HG03558 (cell line): ENCODE data around the gene PTOV1.
A peak's percentile ranks its signal among the peaks of the same experiment; 100 is the strongest.
"Not testable (repeated sequence)": the region's sequence is repeated elsewhere in the genome, so short reads cannot be mapped to it uniquely, and the experiment has no call there.

ENCODE experiments used
- ATAC-seq: cut with Tn5 transposase; IDR thresholded peaks from one replicate; pipeline ENCODE4 v1.9.1; 2021; ENCODE audit warnings: moderate number of reproducible peaks; ENCODE audit not compliant: unreplicated experiment; ENCODE audit errors: extremely low read depth

Gene PTOV1

GRCh38 chr19:49817964-49818648, 32.9 kb upstream of the PTOV1 start, which contains the start of gene MED25:
TSS of gene MED25 (plus strand) at chr19:49818289. CDS start at chr19:49818342, 53 bp downstream.
- ATAC-seq, result peak; percentile 39

GRCh38 chr19:49818649-49819370, 32.1 kb upstream of the PTOV1 start:
- ATAC-seq, result no peak

DNA sequence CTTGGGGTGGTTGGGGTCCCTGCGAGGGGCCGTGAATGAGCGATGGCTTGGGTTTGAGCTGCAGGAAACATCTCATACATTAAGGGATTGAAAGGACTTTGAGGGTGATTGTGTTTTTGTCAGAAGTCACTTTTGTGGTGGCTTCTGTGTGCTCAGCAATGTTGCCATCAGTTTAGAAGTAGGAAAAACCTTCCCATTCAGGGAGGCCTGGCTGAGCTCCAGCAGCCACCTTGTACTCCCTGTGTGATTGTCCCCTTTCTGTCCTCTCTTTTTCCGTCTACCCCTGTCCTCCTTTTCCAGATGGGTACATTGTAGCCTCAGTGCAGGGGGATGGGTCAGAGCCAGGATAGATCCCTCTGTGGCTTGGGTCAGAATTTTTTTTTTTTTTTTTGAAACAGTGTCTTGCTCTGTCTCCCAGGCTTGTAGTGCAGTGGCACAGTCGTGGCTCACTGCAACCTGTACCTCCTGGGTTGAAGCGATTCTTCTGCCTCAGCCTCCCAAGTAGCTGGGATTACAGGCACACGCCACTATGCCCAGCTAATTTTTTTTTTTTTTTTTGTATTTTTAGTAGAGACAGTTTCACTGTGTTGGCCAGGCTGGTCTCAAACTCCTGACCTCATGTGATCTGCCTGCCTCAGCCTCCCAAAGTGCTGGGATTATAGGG, 31.4 kb upstream of the PTOV1 start:
- ATAC-seq, result not testable (repeated sequence)

DNA sequence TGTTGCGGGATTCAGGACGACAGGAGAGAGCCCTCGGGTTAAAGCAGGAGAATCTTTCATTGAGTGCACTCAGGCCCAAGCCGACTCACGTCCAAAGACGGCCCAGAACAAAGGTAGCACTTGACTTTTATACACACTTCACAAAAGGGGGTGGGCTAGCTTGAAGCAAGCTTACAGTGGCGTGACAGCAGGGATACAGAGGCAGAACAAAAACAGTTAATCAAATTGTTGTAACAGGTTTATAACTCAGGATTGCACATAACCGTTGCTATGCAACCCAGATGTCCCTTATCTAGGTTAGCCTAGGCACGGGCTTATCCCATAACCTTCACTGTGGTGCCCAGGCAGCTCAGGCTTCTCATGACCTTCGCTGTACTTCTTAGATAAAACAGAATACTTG, 30.8 kb upstream of the PTOV1 start:
- no peak for ATAC-seq

- ATAC-seq, result no peak
These were observed 27.5 kb upstream of the PTOV1 start for GRCh38 chr19:49823472-49823871.

DNA sequence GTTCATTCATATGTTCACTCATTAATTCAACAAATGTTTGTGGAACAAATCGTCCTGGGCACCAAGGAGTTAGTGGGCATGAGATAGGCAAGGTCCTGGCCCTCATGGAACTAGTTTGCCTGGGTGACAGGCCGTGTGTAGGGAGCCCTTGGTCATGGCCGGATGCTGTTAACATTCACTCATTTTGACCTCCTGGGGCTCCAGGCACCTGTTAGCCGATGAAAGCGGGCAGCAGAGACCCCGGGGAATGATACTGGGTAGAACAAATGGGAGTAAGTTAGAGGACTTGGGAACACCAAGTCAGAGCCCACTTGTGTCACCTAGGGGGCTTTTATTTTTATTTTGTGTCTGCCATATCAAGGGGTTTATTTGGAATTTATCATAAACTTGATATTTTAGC, 26.3 kb upstream of the PTOV1 start:
- ATAC-seq, result no peak

- ATAC-seq, result no peak
These were observed 23.9 kb upstream of the PTOV1 start for GRCh38 chr19:49827034-49827433.

DNA sequence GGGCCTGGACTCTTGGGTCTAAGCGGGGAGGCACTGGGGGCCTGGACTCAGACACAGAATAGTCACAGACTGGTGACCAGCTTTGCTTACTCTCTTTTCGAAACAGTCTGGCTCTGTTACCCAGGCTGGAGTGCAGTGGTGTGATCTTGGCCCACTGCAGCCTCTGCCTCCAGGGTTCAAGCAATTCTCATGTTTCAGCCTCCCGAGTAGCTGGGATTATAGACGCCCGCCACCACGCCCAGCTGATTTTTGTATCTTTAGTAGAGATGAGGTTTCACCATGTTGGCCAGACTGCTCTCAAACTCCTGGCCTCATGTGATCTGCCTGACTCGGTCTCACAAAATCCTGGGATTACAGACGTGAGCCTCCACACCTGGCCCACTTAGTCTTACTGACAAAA, 21.8 kb upstream of the PTOV1 start:
- ATAC-seq, result no peak

- no peak for ATAC-seq
These were observed 21.2 kb upstream of the PTOV1 start for GRCh38 chr19:49829721-49830120.

GRCh38 chr19:49830766-49831165, 20.2 kb upstream of the PTOV1 start:
- ATAC-seq, result no peak

DNA sequence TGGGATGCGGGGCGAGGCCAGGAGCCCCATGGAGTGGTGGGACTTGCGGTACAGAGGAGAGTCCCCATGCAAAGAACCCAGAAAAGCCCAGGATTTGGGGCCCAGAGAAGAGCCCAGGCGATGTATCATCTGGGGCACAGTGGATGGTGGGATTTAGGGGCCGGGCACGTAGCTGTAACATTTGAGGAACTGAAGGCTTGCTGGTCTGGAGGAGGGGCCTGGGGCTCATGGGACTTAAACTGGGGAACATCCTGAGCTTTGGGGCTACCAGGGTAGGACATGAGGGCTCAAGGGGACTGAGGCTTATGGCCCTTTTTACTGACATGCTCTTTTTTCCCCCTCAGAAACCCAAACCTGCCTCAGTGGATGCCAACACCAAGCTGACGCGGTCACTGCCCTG, 19.4 kb upstream of the PTOV1 start:
- ATAC-seq, result no peak

- no peak for ATAC-seq
These were observed 18.4 kb upstream of the PTOV1 start for GRCh38 chr19:49832556-49832955.

DNA sequence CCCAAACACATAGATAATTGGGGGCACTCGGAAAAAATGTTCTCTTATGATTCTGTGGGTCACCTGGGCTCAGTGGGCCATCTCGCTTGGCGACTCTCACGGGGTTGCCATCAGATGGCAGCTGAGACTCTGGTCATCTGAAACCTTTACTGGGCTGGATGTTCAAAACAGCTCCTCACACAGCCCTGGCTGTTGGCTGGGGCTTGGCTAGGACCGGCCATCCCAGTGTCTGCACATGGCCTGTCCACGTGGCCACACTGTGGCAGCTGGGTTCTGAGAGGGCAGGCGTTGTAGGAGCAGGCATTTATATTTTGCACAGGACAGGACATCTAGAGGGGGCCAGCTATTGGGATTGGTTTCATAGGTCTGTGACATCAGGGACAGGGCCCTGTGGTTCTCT, 17.4 kb upstream of the PTOV1 start:
- ATAC-seq, result no peak

- ATAC-seq, result no peak
These were observed 15.4 kb upstream of the PTOV1 start for GRCh38 chr19:49835562-49835961.

DNA sequence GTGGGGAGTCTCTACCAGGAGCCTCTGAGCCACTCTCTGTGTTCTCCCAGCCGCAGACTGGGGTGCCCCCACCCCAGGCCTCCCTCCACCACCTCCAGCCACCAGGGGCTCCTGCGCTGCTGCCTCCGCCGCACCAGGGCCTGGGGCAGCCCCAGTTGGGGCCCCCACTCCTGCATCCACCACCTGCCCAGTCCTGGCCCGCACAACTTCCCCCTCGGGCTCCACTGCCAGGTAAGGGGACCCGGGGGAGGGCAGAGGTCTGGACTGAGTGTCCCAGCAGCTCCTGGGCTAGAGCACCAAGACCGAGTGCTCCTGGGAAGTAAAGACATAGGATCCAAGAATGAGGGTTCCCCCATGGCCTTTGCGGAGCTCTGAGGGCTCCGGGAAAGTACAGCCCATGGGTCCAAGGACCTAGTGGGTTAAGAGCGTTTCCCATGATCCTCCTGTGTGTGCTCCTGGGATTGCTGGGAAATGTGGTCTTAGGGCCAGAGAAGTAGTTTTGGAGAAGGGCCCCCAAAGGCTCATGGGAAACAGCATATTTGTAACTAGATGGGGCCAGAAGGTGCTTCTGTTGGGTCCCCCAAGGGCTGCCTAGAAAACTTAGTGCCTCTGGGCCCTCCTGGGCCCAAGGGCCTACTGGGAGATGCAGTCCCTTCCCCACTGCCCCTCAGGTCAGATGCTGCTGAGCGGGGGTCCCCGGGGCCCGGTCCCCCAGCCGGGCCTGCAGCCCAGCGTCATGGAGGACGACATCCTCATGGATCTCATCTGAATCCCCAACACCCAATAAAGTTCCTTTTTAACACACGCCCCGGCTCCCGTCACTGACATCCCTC, 14.6 kb upstream of the PTOV1 start:
- no peak for ATAC-seq

DNA sequence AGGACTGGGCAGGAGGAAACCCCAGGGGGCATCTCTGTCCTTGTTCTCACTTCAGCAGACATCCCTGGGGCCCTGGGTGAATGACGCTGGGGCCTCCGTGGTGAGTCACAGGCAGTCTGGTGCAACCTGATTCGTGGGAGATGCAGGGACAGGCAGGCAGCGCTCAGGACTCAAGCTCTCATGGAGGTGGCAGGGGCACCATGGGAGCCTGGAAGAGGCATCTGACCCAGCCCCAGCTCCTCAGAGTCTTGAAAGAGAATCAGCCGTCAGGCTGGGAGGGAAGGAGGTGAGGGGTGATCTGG, 14.0 kb upstream of the PTOV1 start:
- ATAC-seq, result no peak

DNA sequence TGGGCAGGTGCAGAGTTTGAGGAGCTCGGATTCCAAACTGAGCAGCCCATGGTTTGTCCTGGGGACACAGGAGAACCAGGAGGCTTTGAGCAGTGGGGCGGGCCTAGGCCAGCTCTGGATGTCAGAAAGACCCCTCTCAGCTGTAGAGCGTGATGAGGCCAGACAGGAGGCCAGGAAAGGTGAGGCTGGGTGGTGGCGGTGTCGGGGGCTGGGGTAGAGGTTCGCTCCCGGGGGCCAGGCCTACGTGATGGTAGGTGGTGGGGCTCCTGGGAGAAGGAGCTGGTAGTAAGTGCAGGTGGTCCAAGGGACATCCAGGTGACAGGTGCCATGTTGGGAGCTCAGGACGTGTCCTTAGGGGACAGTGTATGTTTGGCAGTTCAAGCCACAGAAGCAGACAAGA, 13.5 kb upstream of the PTOV1 start:
- no peak for ATAC-seq

- ATAC-seq, result no peak
These were observed 11.9 kb upstream of the PTOV1 start for GRCh38 chr19:49838885-49839588.

- no peak for ATAC-seq
These were observed 11.2 kb upstream of the PTOV1 start for GRCh38 chr19:49839713-49840112.

DNA sequence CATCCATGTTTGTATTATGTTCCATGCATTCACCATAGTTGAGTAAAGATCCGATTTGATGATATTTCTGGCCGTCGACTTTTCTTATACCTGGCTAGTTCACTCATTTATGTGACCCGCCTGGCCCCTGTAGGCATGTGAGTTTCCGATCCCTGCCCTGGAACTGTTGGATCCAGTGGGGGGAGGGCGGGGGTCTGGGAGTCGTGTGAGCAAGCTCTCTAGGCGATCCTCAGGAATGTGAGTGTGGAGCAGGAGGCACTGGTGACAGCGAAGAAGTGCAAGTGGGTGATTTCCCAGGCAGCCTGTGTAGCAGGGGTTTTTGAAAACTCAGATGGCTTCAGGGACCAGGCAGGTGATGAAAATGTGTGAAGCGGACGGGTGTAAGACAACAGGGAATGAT, 10.6 kb upstream of the PTOV1 start:
- ATAC-seq, result no peak
